Esophagus squamous epithelium (tissue), 4 donors: ENCODE measurements around the gene DSCAML1.

Source experiments
- POLR2A ChIP-seq, 4 donors: fragments of 450-650 bp; IDR thresholded peaks; one replicate each; pipeline ENCODE4 v1.6.1; 2017; ENCODE audit warnings: antibody characterized with exemption in 4 of 4, mild to moderate bottlenecking in 4 of 4, moderate library complexity in 3 of 4
- TF ChIP-seq, protein P1 (sequence below), 6 experiments: fragments of 450-650 bp in 4 of 6; fragments of 200-600 bp in 2 of 6; sonication (generic) in 2 of 6; IDR thresholded peaks; one replicate each; pipeline ENCODE4 v1.5.1; 2016 to 2019; ENCODE audit warnings: antibody characterized with exemption in 6 of 6, mild to moderate bottlenecking in 4 of 6, moderate library complexity in 4 of 6

DNA sequence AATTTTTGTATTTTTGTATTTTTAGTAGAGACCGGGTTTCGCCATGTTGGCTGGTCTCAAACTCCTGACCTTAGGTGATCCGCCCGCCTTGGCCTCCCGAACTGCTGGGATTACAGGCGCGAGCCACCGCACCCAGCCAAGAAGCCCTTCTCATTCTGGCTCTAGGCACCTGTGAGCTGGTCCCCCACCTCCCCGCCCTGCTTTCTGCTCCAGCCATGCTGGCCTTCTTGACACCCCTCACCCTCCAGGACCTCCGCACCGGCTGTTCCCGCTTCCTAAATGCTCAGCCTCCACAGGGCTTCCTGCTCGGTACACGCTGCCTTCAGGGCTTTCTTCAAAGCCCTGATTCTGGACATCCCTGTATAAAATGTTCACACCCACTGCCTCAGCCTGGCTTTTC is 33.1 kb upstream of the DSCAML1 start:
- TF ChIP-seq POLR2A (IDR thresholded peaks at IDR 0.05) = no peak
- TF ChIP-seq, protein P1, sequence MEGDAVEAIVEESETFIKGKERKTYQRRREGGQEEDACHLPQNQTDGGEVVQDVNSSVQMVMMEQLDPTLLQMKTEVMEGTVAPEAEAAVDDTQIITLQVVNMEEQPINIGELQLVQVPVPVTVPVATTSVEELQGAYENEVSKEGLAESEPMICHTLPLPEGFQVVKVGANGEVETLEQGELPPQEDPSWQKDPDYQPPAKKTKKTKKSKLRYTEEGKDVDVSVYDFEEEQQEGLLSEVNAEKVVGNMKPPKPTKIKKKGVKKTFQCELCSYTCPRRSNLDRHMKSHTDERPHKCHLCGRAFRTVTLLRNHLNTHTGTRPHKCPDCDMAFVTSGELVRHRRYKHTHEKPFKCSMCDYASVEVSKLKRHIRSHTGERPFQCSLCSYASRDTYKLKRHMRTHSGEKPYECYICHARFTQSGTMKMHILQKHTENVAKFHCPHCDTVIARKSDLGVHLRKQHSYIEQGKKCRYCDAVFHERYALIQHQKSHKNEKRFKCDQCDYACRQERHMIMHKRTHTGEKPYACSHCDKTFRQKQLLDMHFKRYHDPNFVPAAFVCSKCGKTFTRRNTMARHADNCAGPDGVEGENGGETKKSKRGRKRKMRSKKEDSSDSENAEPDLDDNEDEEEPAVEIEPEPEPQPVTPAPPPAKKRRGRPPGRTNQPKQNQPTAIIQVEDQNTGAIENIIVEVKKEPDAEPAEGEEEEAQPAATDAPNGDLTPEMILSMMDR (IDR thresholded peaks at IDR 0.05) = no peak
